Inflammatory macrophage treated with lipopolysaccharide for 1 hour (primary cell): Measurements from ENCODE around the gene MED23.

ENCODE experiments used
- DNase-seq, 2 donors: peaks; one replicate each; pipeline ENCODE4 v3.0.0-alpha.2; 2020 to 2022

Gene MED23

DNA sequence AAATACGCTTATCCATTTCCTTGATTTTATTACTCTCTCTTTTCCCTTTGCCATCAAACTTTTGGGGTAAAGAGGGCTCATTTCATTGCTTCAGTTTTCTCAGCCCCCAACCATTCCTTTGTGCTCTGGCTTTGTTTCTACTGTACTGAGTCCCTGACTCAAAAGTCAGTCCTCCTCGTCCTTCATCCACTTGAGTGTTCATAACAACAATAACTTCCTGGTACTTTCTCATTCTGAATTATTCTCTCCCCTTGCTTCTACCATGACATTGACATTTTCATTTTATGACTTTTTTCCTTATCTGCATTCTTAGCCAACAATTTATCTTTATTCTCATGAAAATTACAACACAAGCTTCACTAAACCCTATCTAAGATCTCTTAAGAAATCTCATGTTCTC, 10.0 kb upstream of the MED23 start:
- no peak for DNase-seq

DNA sequence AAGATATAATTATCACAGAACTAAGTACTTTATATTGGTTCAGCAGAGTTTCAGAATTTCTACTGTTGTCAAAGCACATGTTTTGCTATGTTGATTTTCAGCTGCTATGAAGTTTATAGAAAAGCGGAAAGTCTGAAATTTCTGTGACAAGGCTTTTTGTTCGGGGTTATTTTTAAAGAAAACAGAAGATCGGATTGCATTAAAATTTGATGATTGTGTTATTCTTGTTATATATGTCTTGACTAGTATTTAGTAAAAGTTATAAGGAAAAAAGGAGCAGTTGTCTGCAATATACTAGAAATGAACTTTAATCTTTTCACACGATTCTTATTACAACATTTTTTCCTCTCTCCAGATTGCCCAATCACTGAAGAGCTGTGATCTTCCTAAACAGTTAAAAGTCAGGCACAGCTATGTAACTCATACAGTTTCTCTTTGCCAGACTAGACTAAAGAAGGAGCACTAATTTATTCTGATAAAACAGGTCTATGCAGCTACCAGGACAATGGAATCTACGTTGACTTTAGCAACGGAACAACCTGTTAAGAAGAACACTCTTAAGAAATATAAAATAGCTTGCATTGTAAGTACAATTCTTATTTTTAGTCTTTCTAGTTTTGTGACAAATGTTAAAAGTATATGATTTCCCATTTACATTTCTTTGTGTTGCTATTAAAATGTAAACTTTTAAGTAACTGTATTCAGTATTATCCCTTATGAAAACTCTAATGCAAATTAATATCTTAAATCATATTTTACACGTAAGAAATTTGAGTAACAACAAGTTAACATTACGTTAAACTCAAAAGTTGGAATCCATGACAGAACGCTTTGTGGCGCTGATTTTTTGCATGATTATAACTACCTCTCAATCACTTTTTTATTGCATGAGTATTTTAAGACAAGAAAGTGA, 9.1 kb upstream of the MED23 start, which contains the start of gene ENPP3:
ENPP3 (plus strand) TSS at position 423 of the 913 bp plus-strand sequence; CDS start at position 506, 83 bp downstream.
- no peak for DNase-seq

DNA sequence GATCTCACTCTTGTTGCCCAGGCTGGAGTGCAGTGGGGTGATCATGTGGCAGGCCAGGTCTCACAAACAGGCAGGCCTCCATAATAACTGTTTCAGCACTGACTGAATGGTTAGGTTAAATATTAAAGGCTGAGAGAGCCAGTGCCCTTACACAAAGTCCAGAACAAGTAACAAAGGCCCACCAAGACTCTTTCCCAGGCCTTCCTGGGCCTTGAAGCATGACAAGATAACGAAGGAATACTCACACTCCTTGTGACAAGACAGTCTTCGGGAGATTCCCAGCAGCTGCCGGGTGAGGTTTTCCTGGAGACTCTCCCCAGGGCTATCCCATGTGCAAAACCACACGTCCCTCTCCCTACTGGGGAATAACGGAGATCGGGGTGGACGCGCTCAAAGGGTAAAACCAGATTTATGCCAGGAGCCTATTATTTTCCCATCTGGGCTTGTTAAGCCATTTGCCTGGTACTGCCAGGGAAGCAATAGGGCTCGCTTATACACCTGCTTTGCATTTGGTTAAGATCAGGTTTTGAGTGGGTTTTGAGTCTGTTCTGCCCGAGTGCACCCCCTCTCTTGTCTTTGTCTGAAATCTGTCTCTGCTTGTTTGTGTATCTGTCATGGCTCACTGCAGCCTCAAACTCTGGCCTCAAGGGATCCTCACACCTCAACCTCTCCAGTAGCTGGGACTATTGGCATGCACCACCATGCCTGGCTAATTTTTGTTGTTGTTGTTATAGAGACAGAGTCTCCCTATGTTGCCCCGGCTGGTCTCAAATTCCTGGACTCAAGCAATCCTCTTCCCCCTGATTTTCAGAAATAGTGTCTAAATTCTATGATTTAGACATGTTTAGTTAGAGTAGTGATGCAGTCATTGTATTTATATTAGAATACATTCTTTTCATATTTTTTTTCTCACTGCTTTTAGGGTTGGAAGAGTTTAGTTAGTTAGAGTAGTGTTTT, 7.6 kb upstream of the MED23 start:
- no peak for DNase-seq

DNA sequence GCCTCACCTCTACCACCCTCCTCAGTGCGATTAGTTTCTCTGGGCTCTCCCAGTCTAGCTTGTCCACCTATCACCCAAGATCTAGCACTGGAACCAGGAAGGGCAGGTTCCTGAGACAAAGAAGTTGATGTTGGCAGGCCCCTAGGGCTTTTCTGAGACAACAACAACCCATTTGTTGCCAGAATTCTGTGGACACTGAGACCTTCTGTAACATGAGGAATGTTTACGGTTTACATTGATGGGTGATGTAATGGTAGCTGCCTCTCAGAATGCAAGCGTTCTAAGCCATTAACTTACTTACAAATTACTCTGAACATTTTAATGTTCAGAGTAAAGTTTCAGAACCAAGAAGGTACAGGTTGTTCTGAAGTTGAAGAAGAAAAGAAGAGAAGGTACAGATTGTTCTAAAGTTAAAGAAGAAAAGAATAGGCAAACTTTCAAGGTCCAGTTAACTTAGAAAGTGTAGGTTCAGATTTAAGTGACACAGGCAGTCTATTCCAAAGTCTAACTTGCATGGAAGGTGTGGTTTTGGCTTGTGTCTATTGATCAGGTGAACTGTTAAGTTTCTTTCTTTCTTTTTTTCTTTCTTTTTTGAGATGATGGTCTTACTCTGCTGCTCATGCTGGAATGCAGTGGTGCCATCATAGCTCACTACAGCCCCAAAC, 3.7 kb upstream of the MED23 start:
- no peak for DNase-seq

DNA sequence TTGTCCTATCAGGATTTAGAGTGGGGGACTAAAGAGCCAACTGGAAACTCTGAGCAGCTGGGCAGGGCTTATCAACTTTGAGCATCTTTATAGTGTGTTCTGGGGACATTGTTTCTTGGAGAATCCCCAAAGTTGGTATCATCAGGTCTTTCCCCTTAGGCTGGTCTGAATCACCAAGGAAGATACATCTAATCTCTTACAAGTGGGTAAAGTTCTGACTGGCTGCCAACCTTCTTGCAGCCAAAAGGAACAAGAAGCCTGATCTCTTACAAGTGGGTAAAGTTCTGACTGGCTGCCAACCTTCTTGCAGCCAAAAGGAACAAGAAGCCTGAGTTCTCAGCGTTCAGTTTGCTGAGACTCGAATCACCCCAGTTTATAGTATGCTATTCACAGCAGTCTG, 1.6 kb upstream of the MED23 start:
- DNase-seq = no peak

DNA sequence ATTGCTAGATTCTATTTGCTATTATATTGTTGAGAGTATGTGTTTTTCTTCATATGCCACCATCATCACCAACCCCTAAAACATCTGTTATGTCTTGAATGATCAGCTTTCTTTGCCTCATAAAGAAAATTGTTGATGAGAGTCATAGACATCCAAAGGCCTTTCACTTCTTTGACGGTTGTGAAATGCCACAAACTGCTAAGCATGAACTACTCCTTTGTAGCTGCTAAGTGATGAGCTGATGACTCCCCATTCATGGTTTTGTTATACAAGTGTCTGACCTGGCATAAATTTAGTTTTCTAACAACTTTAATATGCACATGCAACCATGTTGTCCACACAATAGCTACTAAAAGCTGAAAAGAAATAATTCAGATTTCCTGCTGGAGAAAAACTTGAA, 684 bp upstream of the MED23 start:
- DNase-seq = no peak

DNA sequence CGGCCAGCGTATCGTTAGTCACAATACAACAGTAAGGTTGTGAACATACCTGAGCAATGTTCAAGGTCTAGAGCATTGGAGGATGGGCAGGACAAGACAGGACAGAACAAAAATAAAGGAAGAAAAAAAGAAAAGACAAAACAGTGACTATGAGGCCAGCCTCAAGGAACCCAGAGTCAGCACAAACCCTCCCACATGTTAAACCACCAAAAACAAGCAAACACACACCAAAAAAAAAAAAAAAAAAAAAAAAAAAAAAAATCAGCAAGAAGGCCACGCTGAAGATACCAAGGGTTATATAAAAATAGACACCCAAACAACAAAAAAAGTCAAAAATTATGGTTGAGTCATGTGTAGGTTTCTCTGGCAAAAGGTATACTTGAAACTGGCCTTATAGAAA, 12.8 kb downstream of the MED23 start:
- no peak for DNase-seq

DNA sequence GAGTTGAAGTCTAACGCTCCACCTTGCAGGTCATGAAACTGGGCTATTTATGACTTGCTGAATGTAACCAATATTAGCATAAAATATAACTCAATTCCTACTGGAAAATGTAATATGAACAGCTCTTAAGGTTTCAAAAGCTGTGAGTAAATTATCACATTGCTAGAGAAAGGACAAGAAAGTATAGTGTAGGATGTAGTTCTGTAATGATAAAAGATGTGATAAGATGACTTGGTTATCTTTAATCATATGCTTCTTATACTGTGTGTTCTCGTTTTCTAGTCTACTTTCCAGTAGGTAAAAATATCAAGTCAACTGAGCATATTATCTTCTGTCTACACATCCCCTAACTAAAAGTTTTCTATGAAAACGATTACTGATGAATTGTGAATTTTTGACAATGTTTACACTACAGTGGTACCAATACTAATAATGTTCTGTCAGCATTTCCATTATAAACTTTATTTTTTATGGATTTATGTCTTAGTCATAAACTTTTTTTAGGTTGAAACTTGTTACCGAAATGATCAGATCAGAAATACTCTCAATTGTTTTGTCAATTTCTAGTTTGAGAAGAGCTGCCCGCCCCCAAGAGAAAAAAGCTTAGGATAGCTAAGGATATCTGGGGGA, 14.6 kb downstream of the MED23 start:
- no peak for DNase-seq

DNA sequence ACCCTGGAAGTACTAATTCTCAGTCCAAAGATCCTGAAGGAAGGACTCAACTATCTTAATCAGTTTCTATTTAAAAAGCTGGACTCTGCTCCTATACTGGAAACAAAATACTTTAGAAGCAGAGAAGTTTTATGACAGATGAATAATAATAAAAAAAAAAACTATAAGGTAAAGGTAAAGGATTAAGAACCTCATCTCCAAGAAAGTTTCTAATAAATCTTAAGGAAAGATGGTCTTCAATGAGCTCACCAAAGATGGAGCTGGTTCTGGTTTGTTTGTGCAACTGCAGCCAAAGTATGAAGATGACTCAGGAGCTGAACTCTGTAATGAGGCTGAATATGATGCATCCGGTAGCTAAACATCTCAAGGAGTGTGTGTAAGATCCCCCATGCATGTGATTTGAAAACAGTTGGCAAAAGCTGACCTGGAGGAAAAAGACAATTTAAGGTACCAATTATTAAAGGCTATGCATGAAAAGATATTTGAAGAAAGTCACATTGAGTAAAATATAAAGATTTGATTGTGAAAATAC, 25.2 kb downstream of the MED23 start:
- no peak for DNase-seq

DNA sequence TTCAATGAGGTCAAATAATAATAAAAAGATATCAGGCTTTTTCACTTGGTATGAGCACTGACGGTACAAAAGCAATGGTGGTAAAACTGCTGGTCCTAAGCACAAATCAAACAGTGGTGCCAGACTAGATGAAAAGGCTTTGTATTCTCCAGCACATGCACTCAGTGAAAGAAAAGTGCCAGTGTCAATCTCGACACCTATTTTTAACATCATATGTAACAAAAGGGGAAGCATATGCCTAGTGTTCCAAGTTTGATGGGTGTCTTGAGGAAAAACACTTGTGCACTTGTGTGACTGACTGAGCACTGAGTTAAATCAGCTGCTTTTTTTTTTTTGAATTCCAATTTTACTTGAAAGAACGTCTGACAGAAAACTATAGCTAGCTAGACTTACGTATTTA, 27.3 kb downstream of the MED23 start:
- no peak for DNase-seq

DNA sequence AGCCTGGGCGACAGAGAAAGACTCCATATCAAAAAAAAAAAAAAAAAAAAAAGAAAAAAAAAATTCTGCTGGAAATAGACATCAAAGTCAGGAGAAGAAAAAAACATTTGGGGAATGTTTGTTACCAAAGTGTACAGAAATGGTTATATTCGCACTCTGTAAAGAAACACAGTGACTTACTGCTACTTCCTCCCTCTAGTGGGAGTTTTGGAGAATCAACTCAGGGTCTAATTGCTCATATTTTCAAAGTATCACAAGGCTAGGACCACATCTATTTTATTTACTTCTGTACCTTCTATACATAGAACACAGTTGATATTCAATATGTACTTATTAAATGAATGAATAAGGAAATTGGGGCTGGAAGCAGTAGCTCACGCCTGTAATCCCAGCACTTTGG, 30.6 kb downstream of the MED23 start:
- DNase-seq = no peak

DNA sequence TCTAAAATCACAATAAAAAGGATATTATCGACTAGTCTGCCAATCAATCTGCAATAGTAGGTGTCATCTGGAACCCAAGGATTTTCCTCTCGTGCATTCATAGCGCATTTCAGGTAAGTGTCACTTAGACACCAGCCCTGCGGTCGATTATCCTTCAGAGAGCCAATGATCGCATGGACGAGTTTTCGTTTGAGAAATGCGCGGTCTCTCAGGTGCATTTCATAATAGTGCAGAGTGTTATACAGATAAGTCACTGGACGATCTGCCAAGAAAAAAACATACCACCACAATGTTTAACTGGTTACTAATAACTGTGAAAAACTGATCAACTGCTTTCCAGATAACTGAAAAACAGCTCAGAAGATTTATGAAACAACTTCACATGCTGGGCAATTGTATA, 34.0 kb downstream of the MED23 start:
- DNase-seq = no peak

DNA sequence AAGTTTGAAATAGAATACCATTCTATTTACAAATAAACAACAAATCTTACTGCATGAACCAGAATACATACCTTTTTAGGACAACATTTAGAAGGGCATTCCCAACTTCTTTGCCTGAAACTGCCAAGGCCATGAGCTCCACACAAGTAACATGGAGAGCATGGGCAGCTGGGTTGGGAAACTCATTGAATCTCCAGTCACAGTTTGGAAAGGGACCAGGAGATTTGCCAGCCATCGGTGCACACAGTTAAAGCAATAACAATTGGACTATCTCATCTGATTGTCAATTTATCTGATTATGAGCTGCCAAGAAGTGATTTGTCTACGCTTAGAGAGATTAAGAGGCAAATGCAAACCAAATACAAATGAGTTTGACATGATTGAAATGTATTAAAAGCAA, 35.1 kb downstream of the MED23 start:
- DNase-seq = no peak

DNA sequence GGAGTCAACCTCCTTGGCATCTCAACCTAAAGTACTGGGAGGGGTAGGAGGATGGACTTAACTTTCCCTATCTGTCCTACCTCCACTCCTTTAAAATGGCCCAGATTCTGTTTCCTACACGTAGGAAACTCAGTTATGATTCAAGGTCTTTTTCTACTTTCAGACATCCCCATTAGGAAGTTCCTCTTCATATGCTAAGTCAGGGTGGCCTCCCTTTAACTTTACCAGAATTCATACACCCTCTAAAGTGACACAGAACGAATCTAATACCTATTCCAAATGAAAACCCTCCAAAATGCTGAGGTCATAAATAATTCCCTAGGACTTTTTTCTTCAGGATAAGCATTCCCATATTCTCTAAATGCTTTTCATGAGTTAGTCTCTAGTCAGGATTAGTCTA, 39.4 kb downstream of the MED23 start:
- DNase-seq = no peak

DNA sequence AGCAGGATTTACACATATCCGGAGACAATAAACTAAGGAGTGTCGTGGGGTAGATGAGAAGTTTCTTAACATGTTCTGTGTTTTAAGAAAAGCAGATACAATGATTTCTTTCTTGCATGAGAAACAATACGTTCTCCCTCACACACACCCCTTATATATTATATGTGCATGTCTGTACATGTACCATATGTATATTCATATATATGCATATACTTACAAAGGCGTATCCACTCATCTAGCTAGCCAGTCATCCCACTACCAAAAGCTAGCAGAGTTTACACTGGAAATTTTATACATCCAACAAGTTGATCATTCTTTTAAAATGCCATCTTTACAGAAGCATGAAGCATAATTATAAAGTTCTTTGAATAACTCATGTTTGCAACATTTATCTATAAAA, 40.1 kb downstream of the MED23 start:
- DNase-seq = no peak

DNA sequence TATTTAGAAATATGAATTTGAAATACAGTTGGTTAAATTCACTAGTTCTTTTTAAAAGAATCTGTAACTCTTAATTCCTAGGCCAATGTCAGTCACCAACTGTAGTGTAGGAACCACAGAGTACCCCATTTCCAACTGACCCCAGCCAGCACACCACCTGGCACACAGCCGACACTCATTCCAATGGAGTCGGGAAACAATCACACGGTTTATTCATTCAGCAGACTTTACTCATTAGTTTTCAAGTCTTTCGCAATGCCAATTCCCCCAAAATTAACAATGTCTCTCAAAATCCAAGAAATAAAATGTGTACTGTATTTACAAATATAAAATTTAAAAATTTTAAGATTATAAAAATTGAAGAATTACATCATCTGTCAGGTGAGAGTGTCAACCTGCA, 41.5 kb downstream of the MED23 start:
- DNase-seq = no peak

DNA sequence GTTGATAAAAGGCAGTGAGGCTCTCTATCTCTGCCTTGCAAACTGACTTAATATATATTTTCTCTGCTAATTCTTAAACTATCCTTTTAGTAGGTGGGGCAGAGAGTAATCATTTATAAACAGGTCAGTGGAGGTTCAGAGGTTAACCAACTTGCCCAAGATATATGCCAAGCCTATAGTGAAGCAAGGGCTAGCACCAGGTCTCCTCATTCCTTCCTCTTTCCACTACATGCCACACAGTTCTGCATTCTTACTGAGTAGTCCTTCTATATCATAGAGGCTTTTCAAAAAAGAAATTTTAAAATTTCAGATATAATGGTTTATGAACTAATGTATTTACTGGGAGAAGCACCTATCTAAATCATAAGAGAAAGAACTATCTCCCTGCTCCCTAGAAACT, 46.5 kb downstream of the MED23 start:
- peak in 1 of 2 donors; percentile 5 for DNase-seq

DNA sequence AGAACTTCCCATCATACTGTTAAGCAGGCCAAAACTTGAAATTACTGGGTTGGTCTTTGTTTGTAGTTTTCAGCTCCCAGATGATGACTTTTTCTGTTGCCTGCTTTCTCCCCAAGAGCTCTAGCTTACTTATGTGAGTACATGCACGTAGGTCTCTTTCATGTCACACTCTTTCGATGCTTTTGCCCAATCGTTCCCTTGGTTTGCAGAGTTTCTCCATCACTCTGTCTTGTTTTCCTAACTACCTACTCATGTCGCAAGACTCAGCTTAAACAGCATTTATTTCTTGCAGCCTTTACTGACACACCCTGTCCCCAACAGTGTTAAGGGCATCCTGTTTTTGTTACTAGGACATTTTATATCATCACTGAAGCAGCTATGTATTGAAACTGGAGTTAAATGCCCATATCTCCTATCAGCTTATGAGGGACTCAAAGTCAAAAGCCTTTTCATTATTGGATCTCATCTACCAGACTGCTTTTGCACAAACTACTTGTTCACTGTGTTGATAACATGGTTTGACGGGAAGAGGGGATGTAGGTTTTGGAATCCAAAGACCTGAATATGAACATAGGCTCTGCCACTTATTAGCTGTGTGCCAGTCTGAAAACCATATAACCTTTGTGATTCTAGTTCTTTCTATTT, 52.1 kb downstream of the MED23 start:
- DNase-seq = no peak

DNA sequence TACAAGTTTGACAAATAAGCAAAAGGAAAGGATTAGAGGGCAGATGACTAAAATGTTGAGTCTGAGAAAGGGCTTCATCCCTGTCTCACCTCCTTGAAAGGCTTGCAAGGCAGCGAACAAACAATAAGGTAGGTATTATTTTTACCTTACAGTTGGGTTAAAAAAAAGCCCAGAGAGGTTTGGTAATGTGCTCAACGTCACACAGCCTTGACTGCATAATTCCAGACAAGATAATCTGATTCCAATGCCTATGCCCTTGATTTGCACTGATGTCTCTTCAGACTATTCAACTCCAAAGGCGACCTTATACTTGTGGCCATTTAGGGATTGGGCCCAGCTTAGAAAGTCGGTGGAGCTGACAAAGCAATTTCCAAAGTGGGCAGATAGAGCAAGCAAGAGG, 53.4 kb downstream of the MED23 start:
- DNase-seq = no peak

DNA sequence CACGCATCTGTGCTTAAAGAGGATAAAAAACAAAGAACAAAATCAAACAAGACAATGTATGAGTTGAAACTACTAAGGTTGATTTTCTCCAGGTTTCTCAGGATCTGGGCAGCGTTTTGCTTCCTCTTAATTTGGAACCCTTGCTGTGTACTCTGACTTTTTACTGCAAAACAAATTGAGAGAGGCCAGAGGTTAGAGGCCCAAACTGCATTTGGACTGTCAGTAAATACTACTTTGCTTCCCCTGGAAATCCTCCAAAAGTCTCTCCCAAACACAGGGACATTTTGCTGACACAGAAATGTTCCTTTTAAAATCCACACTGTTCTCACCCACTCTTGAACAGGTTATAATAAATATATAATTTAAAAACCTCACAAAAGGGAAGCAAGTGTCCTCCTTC, 53.9 kb downstream of the MED23 start:
- no peak for DNase-seq

DNA sequence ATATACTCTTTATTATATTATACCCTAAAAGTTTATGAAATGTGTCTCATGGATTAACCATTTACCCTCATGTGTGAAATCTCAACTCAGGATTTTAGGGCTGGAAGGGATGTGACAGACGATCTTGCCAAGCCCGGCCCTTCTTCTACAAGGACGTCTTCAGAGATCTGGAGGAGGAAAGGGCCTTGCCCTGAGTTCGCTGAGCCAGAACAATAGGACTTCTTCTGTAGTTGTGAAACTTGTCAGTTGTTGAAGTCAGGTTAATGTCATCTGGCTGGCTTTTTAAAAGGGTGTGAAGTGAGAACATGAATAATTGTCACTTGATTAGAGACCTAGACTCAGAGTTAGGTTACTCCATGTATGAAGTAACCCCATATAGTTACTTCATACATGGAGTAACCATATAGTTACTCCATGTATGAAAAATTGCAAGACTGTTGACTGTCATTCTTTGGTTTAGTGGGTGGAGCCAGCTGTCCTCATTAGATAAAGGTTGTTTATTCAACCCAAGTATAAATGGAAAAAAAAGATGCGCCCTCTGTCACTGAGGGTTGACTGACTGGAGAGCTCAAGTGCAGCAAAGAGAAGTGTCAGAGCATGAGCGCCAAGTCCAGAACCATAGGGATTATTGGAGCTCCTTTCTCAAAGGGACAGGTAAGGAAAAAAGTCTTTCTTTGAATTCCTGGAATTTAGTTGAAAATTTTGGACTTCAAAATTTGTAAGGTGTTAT, 55.2 kb downstream of the MED23 start, which contains the start of gene ARG1:
ARG1 (plus strand) TSS at position 541 of the 730 bp plus-strand sequence; CDS start at position 598, 57 bp downstream.
- no peak for DNase-seq
